Measurements from ENCODE around the gene KIF18B.
A peak's percentile ranks its signal among the peaks of the same experiment; 100 is the strongest.

The KIF18B gene

DNA sequence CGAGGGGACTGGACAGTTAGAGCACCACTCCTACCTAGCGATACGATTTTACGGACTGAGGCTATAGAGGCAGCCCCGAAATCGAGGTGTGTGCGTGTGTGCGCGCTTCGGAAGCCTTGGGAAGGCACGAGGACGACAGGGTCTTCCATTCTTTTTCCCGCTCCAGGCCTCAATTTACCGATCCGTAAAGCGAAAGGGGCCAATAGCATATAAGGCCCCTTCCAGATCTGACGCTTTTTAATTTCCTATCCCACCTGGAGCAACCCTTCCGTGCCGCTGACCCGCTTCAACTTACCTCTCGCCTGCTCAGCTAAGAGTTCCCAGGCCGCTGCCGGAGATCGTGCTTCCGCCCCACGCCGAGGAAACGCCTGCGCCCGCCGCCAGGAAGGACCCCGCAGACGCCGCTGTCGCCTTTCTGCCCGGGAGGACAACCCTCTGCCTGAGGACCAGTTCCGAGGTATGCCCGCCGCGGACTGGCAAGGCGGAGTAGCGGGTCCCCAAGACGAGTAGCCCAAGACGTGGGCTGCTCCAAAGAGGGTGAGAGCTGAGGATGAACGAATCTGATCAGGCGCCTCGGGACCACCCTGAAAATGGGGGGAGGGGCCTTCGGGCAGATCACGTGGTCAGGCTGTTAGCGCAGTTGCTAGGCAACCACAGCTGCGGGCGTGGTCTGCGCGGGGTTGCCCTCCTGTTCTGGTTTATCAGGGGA is 48.3 kb downstream of the KIF18B start, which contains the start of gene EFTUD2:
Gene EFTUD2, minus strand, starts transcription at position 372 of the 709 bp plus-strand sequence. CDS start 4,924 bp downstream, outside the sequence.
- TF ChIP-seq, protein P1, sequence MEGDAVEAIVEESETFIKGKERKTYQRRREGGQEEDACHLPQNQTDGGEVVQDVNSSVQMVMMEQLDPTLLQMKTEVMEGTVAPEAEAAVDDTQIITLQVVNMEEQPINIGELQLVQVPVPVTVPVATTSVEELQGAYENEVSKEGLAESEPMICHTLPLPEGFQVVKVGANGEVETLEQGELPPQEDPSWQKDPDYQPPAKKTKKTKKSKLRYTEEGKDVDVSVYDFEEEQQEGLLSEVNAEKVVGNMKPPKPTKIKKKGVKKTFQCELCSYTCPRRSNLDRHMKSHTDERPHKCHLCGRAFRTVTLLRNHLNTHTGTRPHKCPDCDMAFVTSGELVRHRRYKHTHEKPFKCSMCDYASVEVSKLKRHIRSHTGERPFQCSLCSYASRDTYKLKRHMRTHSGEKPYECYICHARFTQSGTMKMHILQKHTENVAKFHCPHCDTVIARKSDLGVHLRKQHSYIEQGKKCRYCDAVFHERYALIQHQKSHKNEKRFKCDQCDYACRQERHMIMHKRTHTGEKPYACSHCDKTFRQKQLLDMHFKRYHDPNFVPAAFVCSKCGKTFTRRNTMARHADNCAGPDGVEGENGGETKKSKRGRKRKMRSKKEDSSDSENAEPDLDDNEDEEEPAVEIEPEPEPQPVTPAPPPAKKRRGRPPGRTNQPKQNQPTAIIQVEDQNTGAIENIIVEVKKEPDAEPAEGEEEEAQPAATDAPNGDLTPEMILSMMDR (IDR thresholded peaks at IDR 0.05; ENCODE audit: insufficient read depth, low read depth, low read length, missing control alignments) = no peak
- peak; percentile 90 for DNase-seq (ENCODE audit: low read depth)

GRCh38 chr17:44898768-44899073 is 48.9 kb downstream of the KIF18B start:
- TF ChIP-seq, protein P1 (IDR thresholded peaks at IDR 0.05; ENCODE audit: insufficient read depth, low read depth, low read length, missing control alignments) = no peak
- DNase-seq (ENCODE audit: low read depth) = no peak
- H3K4me3 ChIP-seq (ENCODE audit: low read length) = peak overlapping the region; percentile 97

More for the DNA sequence above, 48.3 kb downstream of the KIF18B start, which contains the start of gene EFTUD2:
- peak within 1 kb of the TSS; percentile 97 for H3K4me3 ChIP-seq (ENCODE audit: low read length)

GRCh38 chr17:44894642-44895041 is 52.9 kb downstream of the KIF18B start:
- TF ChIP-seq, protein P1 (IDR thresholded peaks at IDR 0.05; ENCODE audit: insufficient read depth, low read depth, low read length, missing control alignments) = no peak

DNA sequence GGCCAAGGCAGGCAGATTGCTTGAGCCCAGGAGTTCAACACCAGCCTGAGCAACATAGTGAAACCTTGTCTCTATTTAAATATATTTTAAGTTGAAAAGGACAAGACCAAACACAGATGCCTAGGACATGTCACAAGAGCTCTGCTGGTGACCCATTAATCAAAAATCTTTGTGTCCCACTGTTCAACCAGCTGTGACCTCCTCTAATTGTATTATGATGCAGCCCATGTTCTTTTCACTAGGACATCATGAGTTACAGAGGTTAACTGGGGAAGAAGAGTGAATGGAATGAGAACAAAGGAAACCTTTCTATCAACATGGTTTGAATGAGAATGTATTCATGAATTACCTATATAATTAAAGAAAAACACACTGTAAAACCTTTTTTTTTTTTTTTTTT is 55.3 kb downstream of the KIF18B start:
- no peak overlapping the region for H3K4me3 ChIP-seq (ENCODE audit: low read length)
- TF ChIP-seq, protein P1 (IDR thresholded peaks at IDR 0.05; ENCODE audit: insufficient read depth, low read depth, low read length, missing control alignments) = no peak
- DNase-seq (ENCODE audit: low read depth) = no peak

More at GRCh38 chr17:44894642-44895041, 52.9 kb downstream of the KIF18B start:
- H3K4me3 ChIP-seq (ENCODE audit: low read length) = no peak overlapping the region
- no peak for DNase-seq (ENCODE audit: low read depth)

GRCh38 chr17:44889003-44889402 is 58.6 kb downstream of the KIF18B start:
- TF ChIP-seq, protein P1 (IDR thresholded peaks at IDR 0.05; ENCODE audit: insufficient read depth, low read depth, low read length, missing control alignments) = no peak
- H3K4me3 ChIP-seq (ENCODE audit: low read length) = no peak overlapping the region
- DNase-seq (ENCODE audit: low read depth) = no peak

DNA sequence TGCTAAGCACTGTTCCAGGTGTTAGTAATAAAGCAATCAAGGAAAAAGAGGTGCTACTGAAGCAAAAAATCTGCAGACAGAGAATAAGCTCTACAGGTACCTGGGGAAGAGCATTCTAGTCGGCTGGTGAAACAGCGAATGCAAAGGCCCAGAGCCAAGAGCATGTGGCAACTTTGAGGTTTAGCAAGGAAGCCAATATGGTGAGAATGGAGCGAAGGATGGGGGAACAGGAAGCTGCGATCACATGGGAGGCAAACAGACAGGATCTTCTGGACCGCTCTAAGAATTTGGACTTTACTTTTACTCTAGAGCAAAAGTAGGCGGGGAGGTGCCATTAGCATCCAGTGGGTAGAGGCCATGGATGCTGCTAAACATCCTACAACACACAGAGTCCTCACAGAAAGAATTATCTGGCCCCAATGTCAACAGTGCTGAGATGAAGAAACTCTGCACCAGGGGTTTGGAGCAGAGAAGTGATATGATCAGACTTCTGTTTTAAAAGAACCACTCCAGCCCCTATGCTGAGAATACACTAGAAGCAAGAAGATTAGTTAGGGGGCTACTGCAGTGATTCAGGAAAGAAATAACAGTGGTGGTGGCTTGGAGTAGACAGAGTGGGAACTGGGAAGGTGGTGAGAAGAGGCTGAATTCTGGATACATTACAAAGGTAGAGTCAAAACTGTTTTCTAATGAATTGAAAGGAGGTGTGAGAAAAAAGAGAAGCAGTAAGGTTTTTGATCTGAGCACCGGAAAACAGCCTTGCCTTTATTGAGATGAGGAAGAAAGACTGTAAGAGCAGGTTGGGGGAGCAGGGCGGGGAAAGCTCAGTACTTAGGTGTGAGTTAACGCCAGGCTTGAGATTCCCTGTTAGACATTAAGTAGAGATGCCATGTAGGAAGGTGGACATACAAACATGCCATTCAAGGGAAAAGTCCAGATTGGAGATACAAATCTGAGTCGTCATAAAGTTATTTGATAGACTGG is 59.3 kb downstream of the KIF18B start:
- DNase-seq (ENCODE audit: low read depth) = no peak
- TF ChIP-seq, protein P1 (IDR thresholded peaks at IDR 0.05; ENCODE audit: insufficient read depth, low read depth, low read length, missing control alignments) = no peak
- no peak overlapping the region for H3K4me3 ChIP-seq (ENCODE audit: low read length)

Data from epithelial cell of esophagus (primary cell).